BJ (cell line): Measurements from ENCODE around the gene GAPVD1. TPM values are rescaled to one million over a fixed set of nuclear protein-coding genes. Genes with fewer than 3 reads are reported as not detected.

Experiments used
- CTCF ChIA-PET: fragments of 350-600 bp; formaldehyde crosslinking; extraction: SDS; loops from one replicate; lab custom pipeline; 2021; ENCODE audit warnings: antibody characterized with exemption, inconsistent platforms; lab: Yijun Ruan, JAX
- POLR2A ChIA-PET: fragments of 300-600 bp; sonication (Branson Sonifier 250); formaldehyde crosslinking; extraction: SDS; loops from one replicate; lab custom pipeline; 2021; ENCODE audit warnings: antibody characterized with exemption; lab: Charles Lee
- DNase-seq: peaks from one replicate; pipeline ENCODE4 v3.0.0-alpha.2; 2011; ENCODE audit warnings: low read depth
- H3K27me3 ChIP-seq: 2 replicates; pipeline ENCODE4 v1.6.0; 2011; ENCODE audit warnings: low read length; ENCODE audit not compliant: control insufficient read depth, insufficient read depth
- H3K36me3 ChIP-seq: 2 replicates; pipeline ENCODE4 v1.5.1; 2011; ENCODE audit warnings: low read length; ENCODE audit not compliant: control insufficient read depth, insufficient read depth
- H3K4me3 ChIP-seq: 2 replicates; pipeline ENCODE4 v1.5.1; 2011; ENCODE audit warnings: low read depth, mild to moderate bottlenecking, control low read depth, low read length
- polyA plus RNA-seq: library from polyadenylated mRNA; depleted of rRNA; stranded (reverse); fragments of >200 nt; gene quantifications from 2 replicates; pipeline ENCODE4 v1.2.3, GENCODE V29; 2011
- TF ChIP-seq, protein P1 (sequence below): IDR thresholded peaks from 2 replicates; pipeline ENCODE4 v1.5.1; 2011; ENCODE audit warnings: low read depth, mild to moderate bottlenecking, control low read depth, inconsistent platforms, low read length, moderate library complexity; ENCODE audit not compliant: insufficient read depth

The GAPVD1 gene
- polyA plus RNA-seq, 1 experiment: 11.6 TPM

DNA sequence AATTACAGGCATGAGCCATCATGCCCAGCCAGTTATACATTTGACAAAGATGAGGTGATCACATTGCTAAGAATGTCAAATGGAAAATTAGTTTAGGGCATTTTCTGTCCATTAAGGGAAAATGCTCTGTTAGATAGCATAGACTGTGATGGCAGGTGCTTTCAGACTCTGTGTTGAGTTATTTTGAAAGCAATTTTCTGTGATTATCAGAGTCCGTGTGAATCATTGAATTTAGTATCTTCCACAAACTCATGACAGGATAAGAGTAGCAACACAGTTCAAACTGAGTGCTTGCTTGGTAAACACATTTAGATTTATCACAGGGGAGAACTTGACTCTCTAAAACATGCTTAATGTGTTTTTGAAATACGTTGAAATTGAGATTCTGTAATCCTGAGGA, 69.0 kb downstream of the GAPVD1 start:
- DNase-seq: no peak
- Histone ChIP-seq H3K27me3 (no peaks in the 10 kb centered on the region), H3K36me3 (peaks cover 8% of the 10 kb centered on the region), H3K4me3 (no peak overlapping the region)
- TF ChIP-seq, protein P1, sequence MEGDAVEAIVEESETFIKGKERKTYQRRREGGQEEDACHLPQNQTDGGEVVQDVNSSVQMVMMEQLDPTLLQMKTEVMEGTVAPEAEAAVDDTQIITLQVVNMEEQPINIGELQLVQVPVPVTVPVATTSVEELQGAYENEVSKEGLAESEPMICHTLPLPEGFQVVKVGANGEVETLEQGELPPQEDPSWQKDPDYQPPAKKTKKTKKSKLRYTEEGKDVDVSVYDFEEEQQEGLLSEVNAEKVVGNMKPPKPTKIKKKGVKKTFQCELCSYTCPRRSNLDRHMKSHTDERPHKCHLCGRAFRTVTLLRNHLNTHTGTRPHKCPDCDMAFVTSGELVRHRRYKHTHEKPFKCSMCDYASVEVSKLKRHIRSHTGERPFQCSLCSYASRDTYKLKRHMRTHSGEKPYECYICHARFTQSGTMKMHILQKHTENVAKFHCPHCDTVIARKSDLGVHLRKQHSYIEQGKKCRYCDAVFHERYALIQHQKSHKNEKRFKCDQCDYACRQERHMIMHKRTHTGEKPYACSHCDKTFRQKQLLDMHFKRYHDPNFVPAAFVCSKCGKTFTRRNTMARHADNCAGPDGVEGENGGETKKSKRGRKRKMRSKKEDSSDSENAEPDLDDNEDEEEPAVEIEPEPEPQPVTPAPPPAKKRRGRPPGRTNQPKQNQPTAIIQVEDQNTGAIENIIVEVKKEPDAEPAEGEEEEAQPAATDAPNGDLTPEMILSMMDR: no peak
- POLR2A ChIA-PET: no interaction called here
- CTCF ChIA-PET: no interaction called here

DNA sequence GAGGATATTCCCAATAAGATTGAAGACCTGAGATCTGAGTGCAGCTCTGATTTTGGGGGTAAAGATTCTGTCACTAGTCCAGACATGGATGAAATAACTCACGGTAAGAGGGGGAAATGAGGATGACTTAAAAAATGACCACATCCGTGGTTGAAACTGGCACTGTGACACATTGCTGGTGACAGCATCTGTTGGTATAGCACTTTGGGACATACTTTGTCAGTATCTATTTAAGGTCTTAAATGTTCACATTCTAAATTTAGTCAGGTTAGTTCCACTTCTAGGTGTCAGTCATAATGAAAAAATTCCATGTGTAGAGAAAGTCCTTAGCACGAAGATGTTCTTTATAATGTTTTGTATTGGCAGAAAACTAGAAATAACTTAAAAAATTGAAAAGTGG, 70.9 kb downstream of the GAPVD1 start:
- Histone ChIP-seq H3K27me3 (no peaks in the 10 kb centered on the region), H3K36me3 (peaks cover 10% of the 10 kb centered on the region), H3K4me3 (no peak overlapping the region)
- ChIA-PET CTCF (interaction anchor here (0.6 to 0.7 kb wide), 2 partner anchors 87 to 589 kb away, joined by 3 read pairs; no protein-coding TSS in a partner anchor), POLR2A (no interaction called here)
- TF ChIP-seq, protein P1: no peak
- DNase-seq: no peak

DNA sequence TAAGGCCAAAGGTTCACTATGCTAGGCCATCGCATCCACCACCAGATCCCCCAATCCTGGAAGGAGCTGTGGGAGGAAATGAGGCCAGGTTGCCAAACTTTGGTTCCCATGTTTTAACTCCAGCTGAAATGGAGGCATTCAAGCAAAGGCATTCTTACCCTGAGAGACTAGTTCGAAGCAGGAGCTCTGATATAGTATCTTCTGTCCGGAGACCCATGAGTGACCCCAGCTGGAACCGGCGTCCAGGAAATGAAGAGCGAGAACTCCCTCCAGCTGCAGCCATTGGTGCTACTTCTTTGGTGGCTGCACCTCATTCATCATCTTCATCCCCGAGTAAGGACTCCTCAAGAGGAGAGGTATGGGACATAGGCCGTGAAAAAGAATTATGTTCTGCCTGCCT, 75.6 kb downstream of the GAPVD1 start:
- Histone ChIP-seq H3K27me3 (no peaks in the 10 kb centered on the region), H3K4me3 (no peak overlapping the region), H3K36me3 (peaks cover 9% of the 10 kb centered on the region)
- TF ChIP-seq, protein P1: no peak
- ChIA-PET CTCF (no interaction called here), POLR2A (no interaction called here)
- DNase-seq: no peak

DNA sequence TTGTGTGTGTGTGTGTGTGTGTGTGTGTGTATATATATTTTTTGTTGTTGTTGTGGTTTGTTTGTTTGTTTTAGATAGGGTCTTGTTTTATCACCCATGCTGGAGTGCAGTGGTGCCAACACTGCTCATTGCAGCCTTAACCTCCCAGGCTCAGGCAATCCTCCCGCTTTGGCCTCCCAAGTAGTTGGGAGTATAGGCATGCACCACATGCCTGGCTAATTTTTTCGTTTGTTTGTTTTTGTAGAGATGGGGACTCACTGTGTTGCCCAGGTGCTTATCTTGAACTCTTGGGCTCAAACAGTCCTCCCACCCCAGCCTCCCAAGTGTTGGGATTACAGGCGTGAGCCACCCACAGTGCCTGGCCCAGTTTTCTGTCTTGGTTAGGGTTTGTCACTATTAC, 77.3 kb downstream of the GAPVD1 start:
- no peaks in the 10 kb centered on the region for H3K27me3 ChIP-seq
- no peak overlapping the region for H3K4me3 ChIP-seq
- TF ChIP-seq, protein P1: no peak
- ChIA-PET CTCF (no interaction called here), POLR2A (no interaction called here)
- DNase-seq: no peak
- H3K36me3 ChIP-seq: peaks cover 6% of the 10 kb centered on the region

DNA sequence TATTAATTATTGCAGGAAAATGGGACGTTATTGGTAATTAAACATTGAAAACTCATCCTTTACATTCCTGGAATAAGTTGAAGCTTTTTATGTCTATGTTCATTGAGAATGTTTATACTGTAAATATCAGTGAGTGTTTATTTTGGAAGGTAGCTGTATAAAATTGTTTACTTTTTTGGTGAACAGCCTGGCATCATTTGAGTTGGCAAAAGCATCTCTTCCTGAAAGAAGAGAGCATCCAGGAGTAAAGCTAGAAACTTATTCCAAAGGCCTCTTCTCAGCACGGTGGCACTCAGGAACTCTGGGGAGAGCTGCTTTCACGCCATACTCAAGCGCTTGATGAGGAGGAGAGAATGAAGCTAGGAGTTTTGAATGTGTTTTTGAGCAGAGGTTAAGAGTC, 79.9 kb downstream of the GAPVD1 start:
- ChIA-PET CTCF (interaction anchor here (0.6 to 1.2 kb wide), 5 partner anchors 20 to 854 kb away, joined by 3 to 4 read pairs (median 3); no protein-coding TSS in a partner anchor), POLR2A (no interaction called here)
- Histone ChIP-seq H3K36me3 (peaks cover 8% of the 10 kb centered on the region), H3K27me3 (no peaks in the 10 kb centered on the region), H3K4me3 (no peak overlapping the region)
- DNase-seq: no peak
- TF ChIP-seq, protein P1: no peak
